GM12892 (cell line): ENCODE results near the gene SPRR2A.

ENCODE experiments used
- POLR2A ChIP-seq: IDR thresholded peaks from 2 replicates; pipeline ENCODE4 v1.6.1; 2011; ENCODE audit warnings: low read depth, low read length, control low read depth
- POLR2AphosphoS5 ChIP-seq: IDR thresholded peaks from 2 replicates; pipeline ENCODE4 v1.6.1; 2011; ENCODE audit warnings: low read depth, low read length, control low read depth
- TAF1 ChIP-seq: IDR thresholded peaks from 2 replicates; pipeline ENCODE4 v1.6.1; 2011; ENCODE audit warnings: low read depth, mild to moderate bottlenecking, control low read depth, low read length, borderline replicate concordance

DNA sequence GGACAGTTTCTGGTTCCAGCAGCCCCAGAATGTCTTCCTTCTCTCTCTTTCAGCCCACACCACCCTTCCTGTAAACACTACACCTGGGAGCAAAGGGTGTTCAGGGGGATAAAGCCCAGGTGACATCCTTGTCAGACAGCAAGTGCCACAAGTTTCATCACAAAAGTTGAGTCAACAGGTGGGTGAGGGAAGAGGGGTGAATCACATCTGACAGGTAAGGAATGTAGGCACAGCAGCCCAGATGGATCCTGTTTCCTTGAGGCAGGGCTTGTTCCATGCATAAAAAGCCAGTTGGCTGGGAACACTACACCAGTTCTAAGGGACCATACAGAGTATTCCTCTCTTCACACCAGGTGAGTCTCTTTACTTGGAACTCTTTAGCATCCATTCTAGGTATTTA, 26.4 kb downstream of the SPRR2A start, which contains the start of gene SPRR1B:
- no peak for TF ChIP-seq POLR2A
- no peak for TF ChIP-seq POLR2AphosphoS5
- no peak for TF ChIP-seq TAF1
